ENCODE data around the gene SLC39A3. TPM values are rescaled to one million over a fixed set of nuclear protein-coding genes. Genes with fewer than 3 reads are reported as not detected.

Gene SLC39A3
- total RNA-seq, 1 experiment from 2014 or later: 46.6 TPM

DNA sequence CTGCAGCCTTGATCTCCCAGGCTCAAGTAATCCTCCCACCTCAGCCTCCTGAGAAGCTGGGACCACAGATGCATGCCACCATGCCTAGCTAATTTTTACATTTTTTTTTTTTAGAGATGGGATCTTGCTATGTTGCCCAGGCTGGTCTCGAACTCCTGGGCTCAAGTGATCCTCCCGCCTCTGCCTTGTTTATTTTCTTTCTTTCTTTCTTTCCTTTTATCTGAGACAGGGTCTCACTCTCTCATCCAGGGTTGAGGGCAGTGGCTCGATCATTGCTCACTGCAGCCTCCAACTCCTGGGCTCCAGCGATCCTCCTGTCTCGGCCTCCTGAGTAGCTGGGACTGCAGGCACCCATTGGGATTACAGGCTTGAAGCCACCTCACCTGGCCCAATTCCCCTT, 33.6 kb downstream of the SLC39A3 start:
- no peak for ATAC-seq
- intact Hi-C loops (cut with micrococcal nuclease; ENCODE audit: unreplicated experiment) (no loop called here), in situ Hi-C loops (cut with HindIII; ENCODE audit: low pct_unique_long_range_greater_than_20kb, low sequenced_read_pairs) (no loop called here)
- Histone ChIP-seq H3K4me1 (ENCODE audit: control insufficient read depth, insufficient read depth, low read length) (0 out of 2 replicates have a peak, but pooled peaks cover 3% of the 10 kb centered on the region), H3K27me3 (ENCODE audit: control insufficient read depth, insufficient read depth, low read length) (no peaks in the 10 kb centered on the region), H3K4me3 (ENCODE audit: low read depth in 2 of 2, low read length in 2 of 2) (no peak overlapping the region), H3K36me3 (ENCODE audit: control insufficient read depth, insufficient read depth, low read length) (no peaks in the 10 kb centered on the region), H3K9me3 (ENCODE audit: control insufficient read depth, insufficient read depth, low read depth, low read length) (no peaks in the 10 kb centered on the region), H3K27ac (ENCODE audit: low read length) (no peak overlapping the region)
- ChIA-PET CTCF (no interaction called here), POLR2A (no interaction called here)
- no TSS peak for BruUV-seq (replicated peaks)
- no peak for DNase-seq (ENCODE audit: low read depth, low spot score)
- TF ChIP-seq TCF7L2 (IDR thresholded peaks at IDR 0.05; ENCODE audit: low read depth, low read length) (no peak), SIN3A (IDR thresholded peaks at IDR 0.05; ENCODE audit: borderline replicate concordance, insufficient read depth, low read depth, low read length) (no peak), POLR2AphosphoS5 (IDR thresholded peaks at IDR 0.05; ENCODE audit: low read depth, low read length) (no peak)
- TF ChIP-seq, protein P1, sequence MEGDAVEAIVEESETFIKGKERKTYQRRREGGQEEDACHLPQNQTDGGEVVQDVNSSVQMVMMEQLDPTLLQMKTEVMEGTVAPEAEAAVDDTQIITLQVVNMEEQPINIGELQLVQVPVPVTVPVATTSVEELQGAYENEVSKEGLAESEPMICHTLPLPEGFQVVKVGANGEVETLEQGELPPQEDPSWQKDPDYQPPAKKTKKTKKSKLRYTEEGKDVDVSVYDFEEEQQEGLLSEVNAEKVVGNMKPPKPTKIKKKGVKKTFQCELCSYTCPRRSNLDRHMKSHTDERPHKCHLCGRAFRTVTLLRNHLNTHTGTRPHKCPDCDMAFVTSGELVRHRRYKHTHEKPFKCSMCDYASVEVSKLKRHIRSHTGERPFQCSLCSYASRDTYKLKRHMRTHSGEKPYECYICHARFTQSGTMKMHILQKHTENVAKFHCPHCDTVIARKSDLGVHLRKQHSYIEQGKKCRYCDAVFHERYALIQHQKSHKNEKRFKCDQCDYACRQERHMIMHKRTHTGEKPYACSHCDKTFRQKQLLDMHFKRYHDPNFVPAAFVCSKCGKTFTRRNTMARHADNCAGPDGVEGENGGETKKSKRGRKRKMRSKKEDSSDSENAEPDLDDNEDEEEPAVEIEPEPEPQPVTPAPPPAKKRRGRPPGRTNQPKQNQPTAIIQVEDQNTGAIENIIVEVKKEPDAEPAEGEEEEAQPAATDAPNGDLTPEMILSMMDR (IDR thresholded peaks at IDR 0.05): no peak
- TF ChIP-seq, protein P2, sequence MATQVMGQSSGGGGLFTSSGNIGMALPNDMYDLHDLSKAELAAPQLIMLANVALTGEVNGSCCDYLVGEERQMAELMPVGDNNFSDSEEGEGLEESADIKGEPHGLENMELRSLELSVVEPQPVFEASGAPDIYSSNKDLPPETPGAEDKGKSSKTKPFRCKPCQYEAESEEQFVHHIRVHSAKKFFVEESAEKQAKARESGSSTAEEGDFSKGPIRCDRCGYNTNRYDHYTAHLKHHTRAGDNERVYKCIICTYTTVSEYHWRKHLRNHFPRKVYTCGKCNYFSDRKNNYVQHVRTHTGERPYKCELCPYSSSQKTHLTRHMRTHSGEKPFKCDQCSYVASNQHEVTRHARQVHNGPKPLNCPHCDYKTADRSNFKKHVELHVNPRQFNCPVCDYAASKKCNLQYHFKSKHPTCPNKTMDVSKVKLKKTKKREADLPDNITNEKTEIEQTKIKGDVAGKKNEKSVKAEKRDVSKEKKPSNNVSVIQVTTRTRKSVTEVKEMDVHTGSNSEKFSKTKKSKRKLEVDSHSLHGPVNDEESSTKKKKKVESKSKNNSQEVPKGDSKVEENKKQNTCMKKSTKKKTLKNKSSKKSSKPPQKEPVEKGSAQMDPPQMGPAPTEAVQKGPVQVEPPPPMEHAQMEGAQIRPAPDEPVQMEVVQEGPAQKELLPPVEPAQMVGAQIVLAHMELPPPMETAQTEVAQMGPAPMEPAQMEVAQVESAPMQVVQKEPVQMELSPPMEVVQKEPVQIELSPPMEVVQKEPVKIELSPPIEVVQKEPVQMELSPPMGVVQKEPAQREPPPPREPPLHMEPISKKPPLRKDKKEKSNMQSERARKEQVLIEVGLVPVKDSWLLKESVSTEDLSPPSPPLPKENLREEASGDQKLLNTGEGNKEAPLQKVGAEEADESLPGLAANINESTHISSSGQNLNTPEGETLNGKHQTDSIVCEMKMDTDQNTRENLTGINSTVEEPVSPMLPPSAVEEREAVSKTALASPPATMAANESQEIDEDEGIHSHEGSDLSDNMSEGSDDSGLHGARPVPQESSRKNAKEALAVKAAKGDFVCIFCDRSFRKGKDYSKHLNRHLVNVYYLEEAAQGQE (IDR thresholded peaks at IDR 0.05; ENCODE audit: insufficient read depth in 1 of 2, low read depth in 2 of 2, low read length in 1 of 2): no peak

DNA sequence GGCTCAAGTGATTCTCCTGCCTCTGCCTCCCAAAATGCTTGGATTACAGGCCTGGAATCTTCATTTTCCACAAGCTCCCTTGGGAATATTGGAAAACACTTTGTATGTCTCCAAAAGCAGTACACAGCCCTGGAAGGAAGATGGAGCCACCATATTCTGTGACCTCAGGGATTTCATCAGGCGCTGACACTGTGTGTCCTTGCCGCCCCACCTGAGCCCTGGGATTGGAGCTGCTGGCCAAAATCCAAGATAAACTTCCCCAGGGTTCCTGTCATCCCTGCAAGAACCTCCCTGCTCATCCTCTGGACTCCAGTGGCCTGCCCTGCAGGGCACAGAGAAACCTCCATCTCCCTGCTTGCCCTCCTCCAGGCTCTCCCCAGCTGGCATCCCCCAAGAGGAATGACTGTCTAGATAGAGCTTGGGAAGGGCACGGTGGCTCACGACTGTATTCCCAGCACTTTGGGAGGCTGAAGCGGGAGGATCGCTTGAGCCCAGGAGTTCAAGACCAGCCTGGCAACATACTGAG, 36.1 kb downstream of the SLC39A3 start:
- Histone ChIP-seq H3K27me3 (ENCODE audit: control insufficient read depth, insufficient read depth, low read length) (no peaks in the 10 kb centered on the region), H3K27ac (ENCODE audit: low read length) (no peak overlapping the region), H3K4me3 (ENCODE audit: low read depth in 2 of 2, low read length in 2 of 2) (no peak overlapping the region), H3K36me3 (ENCODE audit: control insufficient read depth, insufficient read depth, low read length) (no peaks in the 10 kb centered on the region), H3K4me1 (ENCODE audit: control insufficient read depth, insufficient read depth, low read length) (0 out of 2 replicates have a peak, but pooled peaks cover 3% of the 10 kb centered on the region), H3K9me3 (ENCODE audit: control insufficient read depth, insufficient read depth, low read depth, low read length) (no peaks in the 10 kb centered on the region)
- no peak for ATAC-seq
- in situ Hi-C loops (cut with HindIII; ENCODE audit: low pct_unique_long_range_greater_than_20kb, low sequenced_read_pairs) (no loop called here), intact Hi-C loops (cut with micrococcal nuclease; ENCODE audit: unreplicated experiment) (no loop called here)
- ChIA-PET CTCF (no interaction called here), POLR2A (no interaction called here)
- no peak for DNase-seq (ENCODE audit: low read depth, low spot score)
- no TSS peak for BruUV-seq (replicated peaks)
- no peak for TF ChIP-seq TCF7L2 (IDR thresholded peaks at IDR 0.05; ENCODE audit: low read depth, low read length)
- TF ChIP-seq SIN3A (IDR thresholded peaks at IDR 0.05; ENCODE audit: borderline replicate concordance, insufficient read depth, low read depth, low read length): no peak
- TF ChIP-seq POLR2AphosphoS5 (IDR thresholded peaks at IDR 0.05; ENCODE audit: low read depth, low read length): no peak
- TF ChIP-seq, protein P1 (IDR thresholded peaks at IDR 0.05): no peak
- TF ChIP-seq, protein P2 (IDR thresholded peaks at IDR 0.05; ENCODE audit: insufficient read depth in 1 of 2, low read depth in 2 of 2, low read length in 1 of 2): no peak
